ENCODE measurements around the gene BLOC1S4.
"Not testable (repeated sequence)": the region's sequence is repeated elsewhere in the genome, so short reads cannot be mapped to it uniquely, and the experiment has no call there.

The BLOC1S4 gene

GRCh38 chr4:6716018-6716911 lies at the start of gene BLOC1S4:
TSS of gene BLOC1S4 (plus strand) at chr4:6716174. CDS start at chr4:6716210, 36 bp downstream.
- DNase-seq (ENCODE audit: low read depth): peak; percentile 92

GRCh38 chr4:6668391-6668790 lies 47.6 kb upstream of the BLOC1S4 start:
- peak; percentile 66 for DNase-seq (ENCODE audit: low read depth)

- DNase-seq (ENCODE audit: low read depth): no peak
Observed at GRCh38 chr4:6671648-6672047, 44.3 kb upstream of the BLOC1S4 start.

GRCh38 chr4:6672131-6672530 lies 43.8 kb upstream of the BLOC1S4 start:
- DNase-seq (ENCODE audit: low read depth): no peak

GRCh38 chr4:6672541-6673190 lies 43.3 kb upstream of the BLOC1S4 start:
- DNase-seq (ENCODE audit: low read depth): not testable (repeated sequence)

- DNase-seq (ENCODE audit: low read depth): peak; percentile 48
Observed at GRCh38 chr4:6673191-6673659, 42.7 kb upstream of the BLOC1S4 start.

- DNase-seq (ENCODE audit: low read depth): peak; percentile 98
Observed at GRCh38 chr4:6673660-6674499, 42.1 kb upstream of the BLOC1S4 start.

- no peak for DNase-seq (ENCODE audit: low read depth)
Observed at GRCh38 chr4:6674500-6675149, 41.3 kb upstream of the BLOC1S4 start.

- no peak for DNase-seq (ENCODE audit: low read depth)
Observed at GRCh38 chr4:6676722-6677558, 39.0 kb upstream of the BLOC1S4 start.

- no peak for DNase-seq (ENCODE audit: low read depth)
Observed at GRCh38 chr4:6680372-6681034, 35.5 kb upstream of the BLOC1S4 start.

- DNase-seq (ENCODE audit: low read depth): no peak
Observed at GRCh38 chr4:6681191-6681590, 34.8 kb upstream of the BLOC1S4 start.

- DNase-seq (ENCODE audit: low read depth): no peak
Observed at GRCh38 chr4:6682862-6683590, 32.9 kb upstream of the BLOC1S4 start.

- no peak for DNase-seq (ENCODE audit: low read depth)
Observed at GRCh38 chr4:6684656-6685055, 31.3 kb upstream of the BLOC1S4 start.

- DNase-seq (ENCODE audit: low read depth): no peak
Observed at GRCh38 chr4:6686104-6686787, 29.7 kb upstream of the BLOC1S4 start.

GRCh38 chr4:6687947-6688878 lies 27.8 kb upstream of the BLOC1S4 start:
- DNase-seq (ENCODE audit: low read depth): no peak

- peak; percentile 72 for DNase-seq (ENCODE audit: low read depth)
Observed at GRCh38 chr4:6688879-6689505, 27.0 kb upstream of the BLOC1S4 start.

GRCh38 chr4:6689506-6689960 lies 26.4 kb upstream of the BLOC1S4 start:
- no peak for DNase-seq (ENCODE audit: low read depth)

Measured in fibroblast of gingiva (primary cell).